Hippocampal formation (tissue), 2 donors: ENCODE measurements around the gene SLC25A42.

Source experiments
- DNase-seq, 2 donors: peaks; one replicate each; lab custom pipeline; 2025; lab: John Stamatoyannopoulos, UW

SLC25A42 gene

GRCh38 chr19:19162495-19162894, 98.7 kb downstream of the SLC25A42 start:
- no peak for DNase-seq
